HG03575 (cell line): ENCODE measurements around the gene RTKN2.

ENCODE experiments used
- ATAC-seq: cut with Tn5 transposase; IDR thresholded peaks from one replicate; pipeline ENCODE4 v1.9.1; 2021; ENCODE audit not compliant: unreplicated experiment, insufficient number of reproducible peaks, low FRiP score; ENCODE audit errors: extremely low read depth

Gene RTKN2

DNA sequence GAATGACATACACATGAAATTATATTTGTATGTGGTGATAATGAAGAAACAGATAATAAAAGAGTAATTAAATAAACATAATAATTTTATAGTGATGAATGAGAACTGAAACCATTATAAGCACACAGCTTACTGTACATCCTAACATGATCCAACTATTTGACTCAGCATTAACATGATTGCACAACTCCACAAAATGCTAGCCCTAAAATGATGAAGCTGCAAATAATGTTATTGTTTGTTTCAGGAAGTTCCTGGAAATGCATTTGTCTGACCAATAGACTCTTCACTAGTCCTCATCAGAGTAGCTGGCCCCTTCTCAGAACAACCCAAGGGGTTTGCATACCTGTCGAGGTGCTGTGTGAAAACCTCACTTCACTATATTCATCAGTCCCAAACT lies 115.5 kb downstream of the RTKN2 start:
- no peak for ATAC-seq

DNA sequence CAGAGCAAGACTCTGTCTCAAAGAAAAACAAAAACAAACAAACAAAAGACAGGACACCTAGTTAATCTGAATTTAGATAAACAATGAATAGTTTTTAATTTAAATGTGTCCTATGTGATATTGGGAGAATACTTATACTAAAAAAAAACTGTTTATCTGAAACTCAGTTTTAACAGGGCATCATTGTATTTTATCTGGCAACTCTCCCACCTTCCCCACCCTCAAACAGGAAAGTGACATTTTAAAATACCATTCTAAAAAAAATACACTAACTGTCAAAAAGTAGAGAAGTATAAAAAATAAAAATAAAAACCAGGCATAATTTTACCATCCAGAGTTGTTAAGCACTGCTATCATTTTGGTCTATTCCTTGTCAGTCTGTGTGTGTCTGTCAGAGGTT lies 119.0 kb downstream of the RTKN2 start:
- no peak for ATAC-seq

DNA sequence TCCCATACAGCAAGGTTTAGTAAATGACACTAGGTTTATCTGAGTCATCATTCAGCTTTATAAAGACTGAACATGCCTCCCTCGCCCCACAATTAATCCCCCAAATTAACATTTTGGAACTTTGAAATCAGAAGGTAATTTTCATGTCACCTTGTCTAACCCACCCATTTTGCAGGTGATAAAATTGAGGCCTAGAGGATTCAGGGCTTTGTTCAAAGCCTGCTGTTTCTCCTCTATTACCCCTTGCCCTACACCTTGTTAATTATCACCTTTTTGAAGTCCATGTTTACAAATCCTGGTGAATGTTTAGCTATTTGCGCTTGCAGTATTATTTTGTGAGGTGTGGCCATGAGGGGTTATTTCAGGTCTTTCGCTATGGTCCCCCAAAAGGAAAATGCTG lies 120.5 kb downstream of the RTKN2 start:
- no peak for ATAC-seq

DNA sequence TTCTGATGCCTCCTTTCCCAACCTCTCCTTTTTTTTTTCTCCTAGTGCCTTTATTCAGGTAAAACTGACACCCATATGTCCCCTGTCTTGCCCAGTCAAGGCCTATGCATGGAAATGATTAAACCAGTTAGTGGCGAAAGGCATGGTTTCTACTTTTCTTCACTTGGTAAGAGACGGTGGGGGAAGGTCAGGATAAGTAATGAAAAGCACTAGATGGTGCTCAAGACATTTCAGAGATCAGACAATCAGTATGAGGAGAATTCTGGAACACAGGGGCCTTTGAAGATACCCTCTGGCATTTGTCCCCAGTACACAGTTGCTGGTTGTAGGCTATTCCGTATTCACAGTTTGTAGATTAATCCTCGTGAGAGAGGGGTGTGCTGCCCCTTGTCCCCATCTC lies 121.2 kb downstream of the RTKN2 start:
- ATAC-seq, result no peak

DNA sequence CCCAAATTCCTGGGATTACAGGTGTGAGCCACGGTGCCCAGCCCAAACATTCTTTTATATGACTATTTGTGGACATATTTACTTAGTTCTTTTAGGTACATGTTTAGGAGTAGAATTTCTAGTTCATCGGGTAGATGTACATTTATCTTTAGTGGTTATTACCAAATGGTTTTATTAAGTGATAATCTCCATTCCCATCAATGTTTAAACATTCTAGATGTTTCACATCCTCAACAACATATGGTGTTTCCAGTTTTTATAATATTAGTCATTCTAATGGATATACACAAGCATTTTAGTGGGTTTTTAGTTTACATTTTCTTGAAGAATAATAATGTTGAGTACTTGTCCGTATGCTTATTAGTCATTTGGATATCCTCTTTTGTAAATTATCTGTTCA lies 131.7 kb downstream of the RTKN2 start:
- ATAC-seq, result no peak

DNA sequence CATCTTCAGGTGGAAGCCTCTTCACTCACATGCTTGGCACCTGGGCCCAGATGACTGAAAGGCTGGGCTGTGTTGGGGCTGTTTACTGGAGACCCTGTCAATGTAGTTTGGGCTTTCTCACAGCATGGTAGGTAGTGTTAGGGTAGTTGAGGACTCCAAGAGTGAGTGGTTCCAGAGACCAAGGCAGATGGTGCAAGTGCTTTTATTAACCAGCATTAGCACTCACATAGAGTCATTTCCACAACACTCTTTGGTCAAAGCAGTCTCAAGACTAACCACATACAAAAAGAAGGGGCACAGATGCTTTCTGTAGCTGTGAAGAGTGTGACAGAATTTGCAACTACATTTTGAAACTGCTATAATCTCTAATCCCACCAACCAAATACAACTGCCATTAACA lies 135.0 kb downstream of the RTKN2 start:
- no peak for ATAC-seq
